ENCODE data around the gene IL17C.

DNA sequence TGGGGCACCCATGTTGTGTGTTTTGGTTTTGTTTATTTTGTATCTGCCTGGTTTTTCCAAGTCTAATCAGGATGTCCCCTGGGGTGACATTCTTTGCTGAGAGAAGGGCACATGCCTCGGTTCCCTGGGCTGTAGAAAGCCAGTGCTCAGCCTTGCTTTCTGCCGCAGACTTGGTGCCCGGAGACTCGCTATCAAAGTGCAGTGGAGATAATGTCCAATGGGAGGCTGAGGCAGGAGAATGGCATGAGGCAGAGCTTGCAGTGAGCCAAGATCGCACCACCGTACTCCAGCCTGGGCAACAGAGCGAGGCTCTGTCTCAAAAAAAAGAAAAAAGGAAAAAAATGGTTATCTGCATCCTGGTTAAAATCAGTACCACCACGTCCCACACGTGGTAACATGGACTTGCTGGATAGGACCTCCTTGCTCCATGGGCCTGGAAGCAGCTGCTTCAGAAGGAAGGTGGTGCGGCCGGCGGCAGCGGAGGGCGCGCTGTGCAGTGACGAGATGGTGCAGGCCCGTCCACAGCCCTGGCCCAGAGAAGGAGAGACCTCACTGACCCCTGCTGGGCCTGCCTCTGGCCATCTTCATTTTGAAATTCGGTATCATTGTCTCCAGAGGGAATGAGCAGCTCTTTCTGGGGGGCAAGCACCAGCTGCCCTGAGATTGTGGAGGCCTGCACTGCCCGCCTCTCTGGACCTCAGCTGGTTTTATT, 19.3 kb upstream of the IL17C start:
- TF ChIP-seq ZNF274 (IDR thresholded peaks at IDR 0.05; ENCODE audit: insufficient read depth, insufficient read length) (no peak), MYC (IDR thresholded peaks at IDR 0.05; ENCODE audit: insufficient read depth, insufficient read length, insufficient replicate concordance, low read length, severe bottlenecking) (no peak), POLR2AphosphoS5 (IDR thresholded peaks at IDR 0.05; ENCODE audit: low read length) (no peak), POLR2A (IDR thresholded peaks at IDR 0.05; ENCODE audit: low read depth, low read length) (no peak), NBN (IDR thresholded peaks at IDR 0.05) (no peak), RCOR1 (conservative IDR thresholded peaks at IDR 0.05; ENCODE audit: low read depth, low read length) (no peak)
- TF ChIP-seq, protein P1, sequence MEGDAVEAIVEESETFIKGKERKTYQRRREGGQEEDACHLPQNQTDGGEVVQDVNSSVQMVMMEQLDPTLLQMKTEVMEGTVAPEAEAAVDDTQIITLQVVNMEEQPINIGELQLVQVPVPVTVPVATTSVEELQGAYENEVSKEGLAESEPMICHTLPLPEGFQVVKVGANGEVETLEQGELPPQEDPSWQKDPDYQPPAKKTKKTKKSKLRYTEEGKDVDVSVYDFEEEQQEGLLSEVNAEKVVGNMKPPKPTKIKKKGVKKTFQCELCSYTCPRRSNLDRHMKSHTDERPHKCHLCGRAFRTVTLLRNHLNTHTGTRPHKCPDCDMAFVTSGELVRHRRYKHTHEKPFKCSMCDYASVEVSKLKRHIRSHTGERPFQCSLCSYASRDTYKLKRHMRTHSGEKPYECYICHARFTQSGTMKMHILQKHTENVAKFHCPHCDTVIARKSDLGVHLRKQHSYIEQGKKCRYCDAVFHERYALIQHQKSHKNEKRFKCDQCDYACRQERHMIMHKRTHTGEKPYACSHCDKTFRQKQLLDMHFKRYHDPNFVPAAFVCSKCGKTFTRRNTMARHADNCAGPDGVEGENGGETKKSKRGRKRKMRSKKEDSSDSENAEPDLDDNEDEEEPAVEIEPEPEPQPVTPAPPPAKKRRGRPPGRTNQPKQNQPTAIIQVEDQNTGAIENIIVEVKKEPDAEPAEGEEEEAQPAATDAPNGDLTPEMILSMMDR (IDR thresholded peaks at IDR 0.05 in 2 of 3, conservative IDR thresholded peaks at IDR 0.05 in 1 of 3; ENCODE audit: control insufficient read depth in 2 of 3, extremely low read depth in 1 of 3, insufficient read depth in 1 of 3, low read depth in 3 of 3, low read length in 3 of 3): no peak
- TF ChIP-seq, protein P2, sequence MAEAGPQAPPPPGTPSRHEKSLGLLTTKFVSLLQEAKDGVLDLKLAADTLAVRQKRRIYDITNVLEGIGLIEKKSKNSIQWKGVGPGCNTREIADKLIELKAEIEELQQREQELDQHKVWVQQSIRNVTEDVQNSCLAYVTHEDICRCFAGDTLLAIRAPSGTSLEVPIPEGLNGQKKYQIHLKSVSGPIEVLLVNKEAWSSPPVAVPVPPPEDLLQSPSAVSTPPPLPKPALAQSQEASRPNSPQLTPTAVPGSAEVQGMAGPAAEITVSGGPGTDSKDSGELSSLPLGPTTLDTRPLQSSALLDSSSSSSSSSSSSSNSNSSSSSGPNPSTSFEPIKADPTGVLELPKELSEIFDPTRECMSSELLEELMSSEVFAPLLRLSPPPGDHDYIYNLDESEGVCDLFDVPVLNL (IDR thresholded peaks at IDR 0.05; ENCODE audit: low read depth, low read length): no peak
